GM12865 (cell line): ENCODE data around the gene WDR64.

Source experiments
- DNase-seq: peaks from one replicate; pipeline ENCODE4 v3.0.0; 2010; ENCODE audit warnings: low read depth
- H3K4me3 ChIP-seq: 2 replicates; pipeline ENCODE4 v1.5.1; 2011; ENCODE audit warnings: mild to moderate bottlenecking, low read depth, low read length, control low read depth
- TF ChIP-seq, protein P1 (sequence below): IDR thresholded peaks from 2 replicates; pipeline ENCODE4 v1.5.1; 2011; ENCODE audit warnings: low read length, control low read depth, low read depth, inconsistent platforms; ENCODE audit not compliant: insufficient read depth; ENCODE audit errors: missing control alignments

Gene WDR64

DNA sequence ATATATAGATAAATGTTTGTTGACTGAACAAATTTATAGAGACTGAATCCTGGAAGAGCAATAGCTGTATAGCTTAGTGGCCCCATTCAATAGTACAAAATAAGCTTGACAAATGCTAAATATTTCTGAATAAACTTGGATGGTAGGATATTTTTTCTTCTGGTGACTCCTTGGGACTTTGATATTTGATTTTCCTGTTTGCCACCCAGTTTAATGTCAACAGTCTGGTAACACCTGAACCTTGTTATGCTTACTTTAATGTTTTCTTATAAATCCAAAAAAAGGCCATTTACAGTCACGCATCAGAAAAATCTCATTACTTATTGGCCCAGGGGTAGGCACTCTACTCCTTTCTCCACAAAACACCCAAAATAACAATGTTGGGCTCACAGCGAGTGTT lies 30.8 kb downstream of the WDR64 start:
- DNase-seq: no peak
- no peak overlapping the region for H3K4me3 ChIP-seq
- TF ChIP-seq, protein P1, sequence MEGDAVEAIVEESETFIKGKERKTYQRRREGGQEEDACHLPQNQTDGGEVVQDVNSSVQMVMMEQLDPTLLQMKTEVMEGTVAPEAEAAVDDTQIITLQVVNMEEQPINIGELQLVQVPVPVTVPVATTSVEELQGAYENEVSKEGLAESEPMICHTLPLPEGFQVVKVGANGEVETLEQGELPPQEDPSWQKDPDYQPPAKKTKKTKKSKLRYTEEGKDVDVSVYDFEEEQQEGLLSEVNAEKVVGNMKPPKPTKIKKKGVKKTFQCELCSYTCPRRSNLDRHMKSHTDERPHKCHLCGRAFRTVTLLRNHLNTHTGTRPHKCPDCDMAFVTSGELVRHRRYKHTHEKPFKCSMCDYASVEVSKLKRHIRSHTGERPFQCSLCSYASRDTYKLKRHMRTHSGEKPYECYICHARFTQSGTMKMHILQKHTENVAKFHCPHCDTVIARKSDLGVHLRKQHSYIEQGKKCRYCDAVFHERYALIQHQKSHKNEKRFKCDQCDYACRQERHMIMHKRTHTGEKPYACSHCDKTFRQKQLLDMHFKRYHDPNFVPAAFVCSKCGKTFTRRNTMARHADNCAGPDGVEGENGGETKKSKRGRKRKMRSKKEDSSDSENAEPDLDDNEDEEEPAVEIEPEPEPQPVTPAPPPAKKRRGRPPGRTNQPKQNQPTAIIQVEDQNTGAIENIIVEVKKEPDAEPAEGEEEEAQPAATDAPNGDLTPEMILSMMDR: no peak

DNA sequence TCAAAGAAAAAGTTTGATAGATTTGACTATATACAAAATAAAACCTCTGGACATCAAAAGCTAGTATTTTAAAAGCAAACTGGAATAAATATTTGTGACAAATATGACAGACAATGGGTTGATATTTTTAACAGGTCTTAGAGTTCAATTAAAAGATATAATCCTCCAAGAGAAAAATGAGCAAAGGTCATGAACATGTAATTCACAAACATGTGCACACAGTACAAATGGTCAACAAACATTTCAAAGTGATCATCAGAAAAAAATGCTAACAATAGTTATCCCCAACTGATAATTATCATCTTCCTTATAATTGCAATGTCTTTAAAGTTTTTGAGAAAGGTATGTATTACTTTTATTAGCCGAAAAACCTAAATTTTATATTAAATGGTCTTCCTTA lies 32.0 kb downstream of the WDR64 start:
- TF ChIP-seq, protein P1: no peak
- DNase-seq: no peak
- H3K4me3 ChIP-seq: no peak overlapping the region

DNA sequence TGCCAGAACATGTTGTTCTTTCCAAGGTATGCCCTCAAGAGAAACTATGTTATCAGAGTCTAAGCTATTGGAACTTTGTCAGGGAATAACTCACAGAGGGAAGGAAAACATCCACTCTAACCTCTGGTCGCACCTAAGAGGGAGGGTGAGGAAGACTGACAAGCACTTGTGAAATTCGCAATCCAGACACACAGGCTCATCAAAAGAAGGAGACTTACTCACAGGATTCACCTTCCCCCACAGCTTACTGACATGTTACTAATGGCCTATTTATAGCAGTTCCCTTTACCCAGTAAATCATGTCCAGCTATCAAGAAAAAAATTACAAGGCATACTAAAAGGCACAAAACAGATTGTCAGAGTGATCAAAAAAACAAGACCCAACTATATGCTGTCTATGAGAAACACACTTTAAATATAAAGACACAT lies 36.9 kb downstream of the WDR64 start:
- no peak overlapping the region for H3K4me3 ChIP-seq
- TF ChIP-seq, protein P1: no peak
- no peak for DNase-seq

DNA sequence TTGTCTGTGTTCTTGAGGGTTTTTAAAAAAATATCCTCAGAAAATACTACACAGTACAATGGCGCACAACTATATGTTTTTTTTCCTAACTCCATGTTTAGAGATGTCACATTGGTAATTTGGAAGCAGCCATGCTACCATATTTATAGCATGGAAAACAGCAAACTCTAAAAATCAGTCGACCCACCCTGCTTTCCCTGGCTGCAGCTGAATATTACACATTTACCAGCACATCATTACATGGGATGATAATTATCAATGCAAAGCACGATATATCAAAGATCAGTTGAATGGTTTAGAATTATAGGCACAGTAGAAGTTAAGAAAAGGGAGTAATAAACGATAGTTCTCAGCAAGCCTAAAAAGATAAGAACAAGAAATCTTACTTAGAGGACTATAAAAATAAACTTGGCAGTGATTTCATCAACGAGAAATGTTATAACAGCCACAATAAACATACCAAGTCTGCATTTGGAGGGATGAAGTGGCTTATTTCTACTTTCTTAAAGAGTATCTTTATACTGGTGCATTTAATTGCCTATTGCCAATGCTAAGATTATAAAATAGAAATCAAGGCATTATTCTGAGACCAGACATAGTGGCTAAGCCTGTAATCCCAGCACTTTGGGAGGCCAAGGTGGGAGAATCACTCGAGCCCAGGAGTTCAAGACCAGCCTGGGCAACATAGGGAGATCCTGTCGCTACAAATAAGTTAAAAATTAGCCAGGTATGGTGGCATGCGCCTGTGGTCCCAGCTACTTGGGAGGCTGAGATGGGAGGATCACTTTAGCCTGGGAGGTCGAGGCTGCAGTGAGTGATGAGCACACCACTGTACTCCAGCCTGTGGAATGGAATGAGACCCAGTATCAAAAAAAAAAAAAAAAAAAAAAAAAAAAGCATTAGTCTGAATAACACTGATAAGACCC lies 43.4 kb downstream of the WDR64 start:
- H3K4me3 ChIP-seq: no peak overlapping the region
- TF ChIP-seq, protein P1: no peak
- no peak for DNase-seq

DNA sequence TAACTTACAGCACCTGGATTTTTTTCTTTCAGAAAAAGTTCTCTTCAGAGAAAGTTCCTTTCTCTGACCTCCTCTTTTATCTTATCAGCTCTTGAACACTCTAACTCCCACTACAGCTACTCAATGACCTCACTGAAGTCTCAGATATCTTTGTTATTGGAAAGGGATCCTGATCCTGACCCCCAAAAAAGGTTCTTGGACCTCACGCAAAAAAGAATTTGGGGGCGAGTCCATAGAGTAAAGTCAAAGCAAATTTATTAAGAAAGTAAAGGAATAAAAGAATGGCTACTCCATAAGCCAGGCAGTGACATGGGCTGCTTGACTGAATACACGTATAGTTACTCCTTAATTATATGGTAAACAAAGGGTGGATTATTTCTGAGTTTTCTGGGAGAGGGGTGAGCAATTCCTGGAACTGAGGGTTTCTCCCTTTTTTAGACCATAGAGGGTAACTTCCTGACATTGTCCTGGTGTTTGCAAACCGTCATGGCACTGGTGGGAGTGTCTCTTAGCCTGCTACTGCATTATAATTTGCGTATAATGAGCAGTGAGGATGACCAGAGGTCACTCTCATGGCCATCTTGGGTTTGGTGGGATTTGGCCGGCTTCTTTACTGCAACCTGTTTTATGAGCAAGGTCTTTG lies 44.2 kb downstream of the WDR64 start:
- TF ChIP-seq, protein P1: no peak
- no peak for DNase-seq
- no peak overlapping the region for H3K4me3 ChIP-seq

DNA sequence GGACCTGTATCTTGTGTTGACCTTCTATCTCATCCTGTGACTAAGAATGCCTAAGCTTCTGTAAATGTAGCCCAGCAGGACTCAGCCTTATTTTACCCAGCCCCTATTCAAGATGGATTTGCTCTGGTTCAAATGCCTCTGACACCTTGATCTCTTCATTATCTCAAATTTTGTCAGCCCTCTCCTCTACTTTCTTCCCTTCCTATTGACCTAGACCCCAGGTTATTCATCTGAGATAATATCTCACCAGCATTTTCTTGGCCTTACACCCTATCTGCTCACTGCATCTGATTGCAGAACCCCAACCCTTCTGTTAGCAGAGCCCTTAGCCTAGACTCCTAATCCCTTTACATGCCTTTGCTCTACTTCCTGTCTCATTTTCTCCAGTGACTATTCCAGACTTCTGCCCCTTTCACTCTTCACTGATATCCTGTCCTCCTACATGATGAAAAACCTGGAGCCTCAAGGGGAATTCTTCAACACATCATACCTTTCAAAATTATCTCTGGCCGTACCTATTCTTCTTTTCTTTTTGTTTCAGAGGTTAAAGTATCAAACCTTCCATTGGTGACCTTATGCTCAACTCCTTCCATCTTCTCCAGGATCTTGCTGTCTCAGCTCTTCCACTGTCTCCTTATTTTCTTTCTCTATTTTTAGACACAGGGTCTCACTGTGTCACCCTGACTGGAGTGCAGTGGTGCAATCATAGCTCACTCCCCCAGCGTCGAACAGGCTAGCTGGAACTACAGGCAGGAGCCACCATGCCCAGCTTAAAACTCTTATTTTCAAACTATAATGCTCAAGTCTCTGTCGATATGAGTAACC lies 44.9 kb downstream of the WDR64 start:
- TF ChIP-seq, protein P1: no peak
- no peak overlapping the region for H3K4me3 ChIP-seq
- no peak for DNase-seq
